Caco-2 (cell line): Measurements from ENCODE around the gene SDHAF3. TPM values are rescaled to one million over a fixed set of nuclear protein-coding genes. Genes with fewer than 3 reads are reported as not detected.

ENCODE experiments used
- BruUV-seq: library from RNA; stranded (reverse); fragments of 400-500 nt; replicated peaks from 2 replicates; lab custom pipeline; 2021; lab: Mats Ljungman, UMichigan
- CTCF ChIA-PET: fragments of 300-600 bp; sonication (Branson Sonifier 250); formaldehyde crosslinking; loops from one replicate; lab custom pipeline; 2022; ENCODE audit warnings: antibody characterized with exemption; lab: Charles Lee
- POLR2A ChIA-PET: fragments of 300-600 bp; sonication (Branson Sonifier 250); formaldehyde crosslinking; loops from one replicate; lab custom pipeline; 2022; ENCODE audit warnings: antibody characterized with exemption; lab: Charles Lee
- DNase-seq, 2 experiments: peaks; one replicate each; pipeline versions ENCODE4 v3.0.0 to v3.0.0-alpha.2; 2020 to 2022
- H3K27me3 ChIP-seq: replicated peaks from 2 replicates; pipeline ENCODE4 v1.6.0; 2011; ENCODE audit warnings: low read length; ENCODE audit not compliant: control insufficient read depth, insufficient read depth
- H3K36me3 ChIP-seq: 2 replicates; pipeline ENCODE4 v1.5.1; 2011; ENCODE audit warnings: low read length; ENCODE audit not compliant: control insufficient read depth, insufficient read depth
- H3K4me1 ChIP-seq: fragments of 250-450 bp; sonication (Bioruptor Pico); 2 replicates; pipeline ENCODE4 v1.5.1; 2020; ENCODE audit warnings: mild to moderate bottlenecking
- H3K4me3 ChIP-seq: 2 replicates; pipeline ENCODE4 v1.5.1; 2011; ENCODE audit warnings: low read depth, mild to moderate bottlenecking, control low read depth, low read length
- H3K9me3 ChIP-seq: fragments of 250-450 bp; sonication (Bioruptor Pico); 2 replicates; pipeline ENCODE4 v1.5.1; 2020; ENCODE audit warnings: mild to moderate bottlenecking, moderate library complexity
- H3K27ac Mint-ChIP-seq: one replicate; pipeline ENCODE4 v1.8.0; 2022; ENCODE audit warnings: mixed read lengths; ENCODE audit not compliant: unreplicated experiment
- H3K27me3 Mint-ChIP-seq: one replicate; pipeline ENCODE4 v1.8.0; 2022; ENCODE audit warnings: mixed read lengths; ENCODE audit not compliant: insufficient read depth, unreplicated experiment
- H3K36me3 Mint-ChIP-seq: one replicate; pipeline ENCODE4 v1.8.0; 2022; ENCODE audit warnings: mild to moderate bottlenecking, mixed read lengths; ENCODE audit not compliant: insufficient read depth, unreplicated experiment
- H3K4me1 Mint-ChIP-seq: one replicate; pipeline ENCODE4 v1.8.0; 2022; ENCODE audit warnings: low read depth, mixed read lengths; ENCODE audit not compliant: unreplicated experiment
- H3K4me3 Mint-ChIP-seq: one replicate; pipeline ENCODE4 v1.8.0; 2022; ENCODE audit warnings: mild to moderate bottlenecking, moderate library complexity, mixed read lengths; ENCODE audit not compliant: unreplicated experiment
- H3K9me3 Mint-ChIP-seq: one replicate; pipeline ENCODE4 v1.8.0; 2022; ENCODE audit warnings: mixed read lengths; ENCODE audit not compliant: unreplicated experiment
- CTCF ChIP-seq, 2 experiments: fragments of 200-600 bp in 1 of 2; IDR thresholded peaks; 1 replicate in 1 of 2; 2 replicates in 1 of 2; pipeline versions ENCODE4 v1.5.1 to v1.8.0; 2011 to 2022; ENCODE audit warnings: antibody characterized with exemption in 1 of 2, control low read depth in 1 of 2, inconsistent platforms in 1 of 2, low read depth in 1 of 2, low read length in 1 of 2, mild to moderate bottlenecking in 1 of 2, moderate library complexity in 1 of 2; ENCODE audit not compliant: insufficient read depth in 1 of 2, severe bottlenecking in 1 of 2, unreplicated experiment in 1 of 2
- intact Hi-C: fragments of 100-400 bp; cut with micrococcal nuclease; formaldehyde crosslinking; loops from one replicate; pipeline ENCODE4 v1.10.0; 2022; ENCODE audit not compliant: unreplicated experiment
- total RNA-seq: library from RNA; stranded (reverse); gene quantifications from 2 replicates; pipeline ENCODE4 v1.2.3, GENCODE V29; 2022

Gene SDHAF3
- total RNA-seq, 1 experiment from 2014 or later: 13.1 TPM

- Histone ChIP-seq H3K36me3 (no peaks in the 10 kb centered on the region), H3K9me3 (no peaks in the 10 kb centered on the region), H3K4me1 (no peaks in the 10 kb centered on the region), H3K27me3 (no peaks in the 10 kb centered on the region), H3K4me3 (no peak overlapping the region)
- Mint-ChIP-seq H3K4me3 (no peak overlapping the region), H3K36me3 (no peaks in the 10 kb centered on the region), H3K27ac (no peak overlapping the region), H3K27me3 (peaks cover 12% of the 10 kb centered on the region), H3K9me3 (no peaks in the 10 kb centered on the region), H3K4me1 (no peaks in the 10 kb centered on the region)
- POLR2A ChIA-PET: no interaction called here
- intact Hi-C loops: no loop called here
- TF ChIP-seq CTCF (IDR thresholded peaks at IDR 0.05; ENCODE audit: insufficient read depth in 1 of 2, low read depth in 1 of 2, low read length in 1 of 2, severe bottlenecking in 1 of 2, unreplicated experiment in 1 of 2): no peak
- CTCF ChIA-PET: no interaction called here
- no peak for DNase-seq
- no TSS peak for BruUV-seq
These were observed 29.1 kb upstream of the SDHAF3 start for GRCh38 chr7:97088364-97088763.

GRCh38 chr7:97089771-97090170, 27.7 kb upstream of the SDHAF3 start:
- ChIA-PET POLR2A (no interaction called here), CTCF (no interaction called here)
- no peak for TF ChIP-seq CTCF (IDR thresholded peaks at IDR 0.05; ENCODE audit: insufficient read depth in 1 of 2, low read depth in 1 of 2, low read length in 1 of 2, severe bottlenecking in 1 of 2, unreplicated experiment in 1 of 2)
- Histone ChIP-seq H3K27me3 (no peaks in the 10 kb centered on the region), H3K36me3 (no peaks in the 10 kb centered on the region), H3K4me1 (no peaks in the 10 kb centered on the region), H3K4me3 (no peak overlapping the region), H3K9me3 (no peaks in the 10 kb centered on the region)
- Mint-ChIP-seq H3K27ac (no peak overlapping the region), H3K27me3 (peaks cover 12% of the 10 kb centered on the region), H3K4me1 (no peaks in the 10 kb centered on the region), H3K4me3 (no peak overlapping the region), H3K9me3 (no peaks in the 10 kb centered on the region), H3K36me3 (no peaks in the 10 kb centered on the region)
- no TSS peak for BruUV-seq
- DNase-seq: no peak
- intact Hi-C loops: no loop called here

- Mint-ChIP-seq H3K4me3 (no peak overlapping the region), H3K9me3 (no peaks in the 10 kb centered on the region), H3K4me1 (no peaks in the 10 kb centered on the region), H3K27ac (no peak overlapping the region), H3K36me3 (no peaks in the 10 kb centered on the region), H3K27me3 (peaks cover 10% of the 10 kb centered on the region)
- BruUV-seq: no TSS peak
- Histone ChIP-seq H3K9me3 (no peaks in the 10 kb centered on the region), H3K36me3 (no peaks in the 10 kb centered on the region), H3K27me3 (no peaks in the 10 kb centered on the region), H3K4me1 (no peaks in the 10 kb centered on the region), H3K4me3 (no peak overlapping the region)
- intact Hi-C loops: no loop called here
- no peak for TF ChIP-seq CTCF (IDR thresholded peaks at IDR 0.05; ENCODE audit: insufficient read depth in 1 of 2, low read depth in 1 of 2, low read length in 1 of 2, severe bottlenecking in 1 of 2, unreplicated experiment in 1 of 2)
- CTCF ChIA-PET: interaction anchor here (0.6 kb wide), 1 partner anchor 990 kb away, joined by 3 read pairs; no protein-coding TSS in a partner anchor
- POLR2A ChIA-PET: no interaction called here
- DNase-seq: no peak
These were observed 26.6 kb upstream of the SDHAF3 start for GRCh38 chr7:97090761-97091353.
